GM13976 (cell line): Measurements from ENCODE around the gene AP1G2.

Experiments
- DNase-seq: peaks from one replicate; pipeline ENCODE4 v3.0.0; 2012; ENCODE audit warnings: low spot score
- CTCF ChIP-seq: IDR thresholded peaks from 2 replicates; pipeline ENCODE4 v1.5.1; 2012; ENCODE audit warnings: borderline replicate concordance, mild to moderate bottlenecking; ENCODE audit not compliant: insufficient read depth; ENCODE audit errors: extremely low read depth, missing control alignments, control extremely low read depth
- in situ Hi-C: fragments of 300-500 bp; cut with MboI; formaldehyde crosslinking; loops from one replicate; pipeline ENCODE4 v1.12.0; 2022; ENCODE audit warnings: low sequenced_read_pairs, mixed read lengths, inconsistent platforms; ENCODE audit not compliant: unreplicated experiment

Gene AP1G2

GRCh38 chr14:23514644-23514957 is 53.0 kb downstream of the AP1G2 start:
- TF ChIP-seq CTCF = no peak
- no peak for DNase-seq
- in situ Hi-C loops = no loop called here

- DNase-seq = no peak
- in situ Hi-C loops = no loop called here
These were observed 53.6 kb downstream of the AP1G2 start for GRCh38 chr14:23513818-23514643.

GRCh38 chr14:23513005-23513817 is 54.4 kb downstream of the AP1G2 start:
- in situ Hi-C loops = no loop called here
- TF ChIP-seq CTCF = no peak
- DNase-seq = no peak

More at GRCh38 chr14:23513818-23514643, 53.6 kb downstream of the AP1G2 start:
- TF ChIP-seq CTCF = no peak

GRCh38 chr14:23512156-23512555 is 55.4 kb downstream of the AP1G2 start:
- in situ Hi-C loops = no loop called here
- TF ChIP-seq CTCF = no peak
- no peak for DNase-seq
